NCI-H1105 treated with DMSO at 0.1 percent for 48 hours (cell line): Measurements from ENCODE around the gene MAPRE2.

Source experiments
- DNase-seq: peaks from one replicate; lab custom pipeline; 2025; lab: John Stamatoyannopoulos, UW

Gene MAPRE2

GRCh38 chr18:35182151-35182550 lies 140.9 kb downstream of the MAPRE2 start:
- no peak for DNase-seq

GRCh38 chr18:35183886-35184285 lies 142.7 kb downstream of the MAPRE2 start:
- no peak for DNase-seq

- no peak for DNase-seq
Observed at GRCh38 chr18:35185771-35186170, 144.6 kb downstream of the MAPRE2 start.

- no peak for DNase-seq
Observed at GRCh38 chr18:35186291-35187034, 145.2 kb downstream of the MAPRE2 start.

GRCh38 chr18:35189510-35189909 lies 148.3 kb downstream of the MAPRE2 start:
- no peak for DNase-seq

GRCh38 chr18:35190948-35191697 lies 149.9 kb downstream of the MAPRE2 start:
- DNase-seq: no peak

GRCh38 chr18:35191698-35192025 lies 150.4 kb downstream of the MAPRE2 start:
- no peak for DNase-seq

- DNase-seq: peak; percentile 74
Observed at GRCh38 chr18:35192415-35192814, 151.2 kb downstream of the MAPRE2 start.
